GM12892 (cell line): Measurements from ENCODE around the gene ZMIZ1.

Experiments used
- DNase-seq: peaks from one replicate; pipeline ENCODE4 v3.0.0; 2011; ENCODE audit not compliant: insufficient read length
- FAIRE-seq: peaks from 2 replicates; lab custom pipeline; 2011; peaks lifted over from hg19 to GRCh38; lab: Jason Lieb, UNC
- POLR2A ChIP-seq: IDR thresholded peaks from 2 replicates; pipeline ENCODE4 v1.6.1; 2011; ENCODE audit warnings: low read depth, low read length, control low read depth
- POLR2AphosphoS5 ChIP-seq: IDR thresholded peaks from 2 replicates; pipeline ENCODE4 v1.6.1; 2011; ENCODE audit warnings: low read depth, low read length, control low read depth
- TAF1 ChIP-seq: IDR thresholded peaks from 2 replicates; pipeline ENCODE4 v1.6.1; 2011; ENCODE audit warnings: low read depth, mild to moderate bottlenecking, control low read depth, low read length, borderline replicate concordance

The ZMIZ1 gene

GRCh38 chr10:79283616-79284015, 214.8 kb downstream of the ZMIZ1 start:
- no peak for DNase-seq
- FAIRE-seq, result no peak
- no peak for TF ChIP-seq POLR2A
- TF ChIP-seq TAF1, result no peak
- no peak for TF ChIP-seq POLR2AphosphoS5

GRCh38 chr10:79284158-79284871, 215.5 kb downstream of the ZMIZ1 start:
- FAIRE-seq, result peak; percentile 83
- TF ChIP-seq POLR2A (no peak), POLR2AphosphoS5 (no peak), TAF1 (no peak)
- DNase-seq, result no peak

GRCh38 chr10:79285315-79286197, 216.8 kb downstream of the ZMIZ1 start:
- FAIRE-seq, result no peak

GRCh38 chr10:79286318-79286951, 217.7 kb downstream of the ZMIZ1 start:
- DNase-seq, result peak; percentile 95
- peak; percentile 98 for TF ChIP-seq POLR2AphosphoS5
- peak; percentile 72 for TF ChIP-seq TAF1
- TF ChIP-seq POLR2A, result peak; percentile 92
- peak; percentile 100 for FAIRE-seq

More at GRCh38 chr10:79285315-79286197, 216.8 kb downstream of the ZMIZ1 start:
- peak; percentile 72; the same call in 1 of the 2 replicates for TF ChIP-seq POLR2AphosphoS5
- no peak for TF ChIP-seq TAF1
- TF ChIP-seq POLR2A, result peak; percentile 63
- DNase-seq, result peak; percentile 73

- no peak for DNase-seq
- FAIRE-seq, result no peak
- TF ChIP-seq POLR2AphosphoS5 (no peak), POLR2A (no peak), TAF1 (no peak)
Observed at GRCh38 chr10:79287973-79288723, 219.4 kb downstream of the ZMIZ1 start.

GRCh38 chr10:79289801-79290200, 221.0 kb downstream of the ZMIZ1 start:
- DNase-seq (no peak), FAIRE-seq (no peak)
- TF ChIP-seq POLR2AphosphoS5 (no peak), TAF1 (no peak), POLR2A (no peak)

- no peak for DNase-seq
- TF ChIP-seq TAF1, result no peak
- no peak for TF ChIP-seq POLR2AphosphoS5
- no peak for TF ChIP-seq POLR2A
- no peak for FAIRE-seq
Observed at GRCh38 chr10:79292026-79292766, 223.4 kb downstream of the ZMIZ1 start.

GRCh38 chr10:79292891-79293746, 224.4 kb downstream of the ZMIZ1 start:
- FAIRE-seq (peak; percentile 64), DNase-seq (peak; percentile 61)
- TF ChIP-seq POLR2A, result no peak
- no peak for TF ChIP-seq TAF1
- TF ChIP-seq POLR2AphosphoS5, result no peak

GRCh38 chr10:79293841-79294581, 225.2 kb downstream of the ZMIZ1 start:
- FAIRE-seq, result no peak
- TF ChIP-seq POLR2AphosphoS5, result no peak
- no peak for DNase-seq
